ENCODE measurements around the gene IPPK.
"Not testable (repeated sequence)": the region's sequence is repeated elsewhere in the genome, so short reads cannot be mapped to it uniquely, and the experiment has no call there.

Gene IPPK

DNA sequence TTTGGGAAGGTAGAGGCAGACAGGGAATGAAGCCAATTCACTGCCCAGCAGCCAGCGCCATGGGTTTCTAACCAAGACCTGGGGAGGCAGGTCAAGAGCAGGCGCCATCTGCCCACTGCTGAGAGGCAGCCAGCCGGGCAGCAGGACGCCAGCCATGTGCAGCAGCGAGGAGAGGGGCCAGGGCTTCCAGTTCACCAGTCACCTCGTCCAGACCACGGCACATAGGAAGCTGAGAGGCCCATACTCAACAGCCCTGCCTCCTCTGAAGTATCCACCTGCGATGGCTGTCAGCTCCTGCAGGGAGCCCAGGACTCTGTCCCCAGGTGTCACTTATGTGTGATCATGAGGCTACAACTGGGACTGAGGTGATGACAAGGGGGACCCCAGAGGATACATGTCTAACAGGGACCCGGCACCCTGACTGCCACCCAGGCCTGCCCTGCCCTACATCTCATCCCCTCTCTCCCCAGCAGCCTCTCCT is 30.1 kb downstream of the IPPK start:
- Mint-ChIP-seq H3K4me1 (no peaks in the 10 kb centered on the region), H3K27ac (no peak overlapping the region), H3K9me3 (no peaks in the 10 kb centered on the region), H3K27me3 (no peaks in the 10 kb centered on the region), H3K4me3 (no peak overlapping the region), H3K36me3 (peaks cover 76% of the 10 kb centered on the region)
- no peak for ATAC-seq

DNA sequence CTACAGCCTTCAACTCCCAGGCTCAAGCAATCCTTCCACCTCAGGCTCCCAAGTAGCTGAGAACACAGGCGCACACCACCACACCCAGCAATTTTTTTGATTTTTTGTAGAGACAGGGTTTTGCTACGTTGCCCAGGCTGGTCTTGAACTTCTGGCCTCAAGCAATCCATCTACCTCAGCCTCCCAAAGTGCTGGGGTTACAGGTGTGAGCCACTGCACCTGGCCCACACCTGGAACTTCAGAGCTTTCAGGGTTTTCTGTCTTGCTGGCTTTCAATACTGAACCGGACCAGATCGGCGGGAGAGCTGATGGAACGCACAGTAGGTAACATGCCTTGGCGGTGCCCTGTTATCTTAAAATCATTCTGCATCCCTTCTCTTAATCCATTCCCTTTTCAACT is 30.8 kb downstream of the IPPK start:
- Mint-ChIP-seq H3K36me3 (peaks cover 75% of the 10 kb centered on the region), H3K9me3 (no peaks in the 10 kb centered on the region), H3K27me3 (no peaks in the 10 kb centered on the region), H3K4me1 (peaks cover 6% of the 10 kb centered on the region), H3K27ac (no peak overlapping the region), H3K4me3 (no peak overlapping the region)
- ATAC-seq: no peak

GRCh38 chr9:92638621-92639101 is 31.3 kb downstream of the IPPK start:
- Mint-ChIP-seq H3K36me3 (peaks cover 74% of the 10 kb centered on the region), H3K27ac (no peak overlapping the region), H3K4me1 (peaks cover 6% of the 10 kb centered on the region)

GRCh38 chr9:92637886-92638620 is 31.9 kb downstream of the IPPK start:
- ATAC-seq: no peak
- Mint-ChIP-seq H3K4me3 (no peak overlapping the region), H3K4me1 (peaks cover 6% of the 10 kb centered on the region), H3K9me3 (no peaks in the 10 kb centered on the region), H3K36me3 (peaks cover 73% of the 10 kb centered on the region), H3K27ac (no peak overlapping the region), H3K27me3 (no peaks in the 10 kb centered on the region)

More at GRCh38 chr9:92638621-92639101, 31.3 kb downstream of the IPPK start:
- ATAC-seq: no peak
- Mint-ChIP-seq H3K27me3 (no peaks in the 10 kb centered on the region), H3K9me3 (no peaks in the 10 kb centered on the region), H3K4me3 (no peak overlapping the region)

DNA sequence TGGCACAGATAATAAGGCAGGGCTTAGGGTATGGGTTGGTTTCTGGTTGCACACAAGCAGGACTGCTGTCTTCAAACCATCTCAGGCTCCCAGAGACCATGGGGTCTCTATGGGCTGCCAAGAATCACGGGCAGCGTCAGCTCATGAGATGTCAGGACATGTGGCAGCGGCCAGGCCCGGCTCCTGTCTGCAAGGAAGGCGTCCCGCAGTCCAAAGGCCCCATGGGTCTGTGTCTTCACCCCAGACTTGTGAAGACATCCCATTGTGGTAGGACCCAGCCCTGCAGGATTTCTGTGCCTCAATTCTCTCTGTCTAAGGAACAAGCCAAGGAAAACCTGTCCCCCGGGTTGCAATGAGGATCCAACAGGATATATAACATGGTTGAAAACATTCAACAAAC is 32.6 kb downstream of the IPPK start:
- Mint-ChIP-seq H3K9me3 (no peaks in the 10 kb centered on the region), H3K27me3 (no peaks in the 10 kb centered on the region), H3K36me3 (peaks cover 71% of the 10 kb centered on the region), H3K27ac (no peak overlapping the region), H3K4me1 (peaks cover 11% of the 10 kb centered on the region), H3K4me3 (no peak overlapping the region)
- ATAC-seq: no peak

DNA sequence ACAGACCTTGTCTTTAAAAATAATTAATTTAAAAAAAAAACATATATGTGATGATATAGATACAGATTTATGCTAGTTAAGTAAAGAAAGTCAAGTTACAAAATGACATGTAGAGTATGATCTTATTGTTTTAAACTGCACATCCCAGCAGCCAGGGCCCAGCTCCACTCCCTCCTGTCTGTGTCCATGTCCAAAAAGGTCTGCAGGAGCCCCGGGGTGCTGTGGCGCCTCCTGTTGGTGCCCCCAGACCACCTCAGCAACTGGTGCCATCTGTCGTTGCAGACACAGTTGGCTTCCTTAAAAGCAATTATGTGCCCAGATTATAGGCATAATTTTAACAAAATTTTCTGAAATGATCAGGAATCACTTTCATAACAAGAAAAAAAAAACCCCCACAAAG is 33.3 kb downstream of the IPPK start:
- Mint-ChIP-seq H3K27ac (no peak overlapping the region), H3K27me3 (no peaks in the 10 kb centered on the region), H3K4me1 (peaks cover 18% of the 10 kb centered on the region), H3K9me3 (no peaks in the 10 kb centered on the region), H3K4me3 (no peak overlapping the region), H3K36me3 (peaks cover 70% of the 10 kb centered on the region)
- ATAC-seq: no peak

DNA sequence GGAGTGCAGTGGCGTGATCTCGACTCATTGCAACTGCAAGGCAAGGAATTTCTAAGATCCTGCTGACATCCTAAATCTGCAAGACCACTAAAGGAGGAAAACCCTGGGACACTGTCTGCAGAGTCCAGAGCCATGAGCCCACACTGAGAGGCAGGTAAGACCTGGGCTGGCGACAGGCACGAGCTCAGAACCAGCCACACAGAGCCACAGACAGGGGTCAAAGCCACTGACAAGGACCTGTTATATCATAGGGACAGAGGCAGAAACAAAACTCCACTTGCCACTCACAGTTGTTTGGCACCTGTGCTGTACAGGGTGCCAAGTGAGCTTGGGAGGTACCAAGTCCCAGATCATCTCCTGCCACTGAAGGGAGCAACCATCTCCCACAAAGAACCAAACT is 34.2 kb downstream of the IPPK start:
- H3K9me3 Mint-ChIP-seq: no peaks in the 10 kb centered on the region
- no peak for ATAC-seq
- peaks cover 20% of the 10 kb centered on the region for H3K4me1 Mint-ChIP-seq
- no peak overlapping the region for H3K27ac Mint-ChIP-seq
- no peak overlapping the region for H3K4me3 Mint-ChIP-seq
- H3K27me3 Mint-ChIP-seq: no peaks in the 10 kb centered on the region
- H3K36me3 Mint-ChIP-seq: peaks cover 64% of the 10 kb centered on the region

DNA sequence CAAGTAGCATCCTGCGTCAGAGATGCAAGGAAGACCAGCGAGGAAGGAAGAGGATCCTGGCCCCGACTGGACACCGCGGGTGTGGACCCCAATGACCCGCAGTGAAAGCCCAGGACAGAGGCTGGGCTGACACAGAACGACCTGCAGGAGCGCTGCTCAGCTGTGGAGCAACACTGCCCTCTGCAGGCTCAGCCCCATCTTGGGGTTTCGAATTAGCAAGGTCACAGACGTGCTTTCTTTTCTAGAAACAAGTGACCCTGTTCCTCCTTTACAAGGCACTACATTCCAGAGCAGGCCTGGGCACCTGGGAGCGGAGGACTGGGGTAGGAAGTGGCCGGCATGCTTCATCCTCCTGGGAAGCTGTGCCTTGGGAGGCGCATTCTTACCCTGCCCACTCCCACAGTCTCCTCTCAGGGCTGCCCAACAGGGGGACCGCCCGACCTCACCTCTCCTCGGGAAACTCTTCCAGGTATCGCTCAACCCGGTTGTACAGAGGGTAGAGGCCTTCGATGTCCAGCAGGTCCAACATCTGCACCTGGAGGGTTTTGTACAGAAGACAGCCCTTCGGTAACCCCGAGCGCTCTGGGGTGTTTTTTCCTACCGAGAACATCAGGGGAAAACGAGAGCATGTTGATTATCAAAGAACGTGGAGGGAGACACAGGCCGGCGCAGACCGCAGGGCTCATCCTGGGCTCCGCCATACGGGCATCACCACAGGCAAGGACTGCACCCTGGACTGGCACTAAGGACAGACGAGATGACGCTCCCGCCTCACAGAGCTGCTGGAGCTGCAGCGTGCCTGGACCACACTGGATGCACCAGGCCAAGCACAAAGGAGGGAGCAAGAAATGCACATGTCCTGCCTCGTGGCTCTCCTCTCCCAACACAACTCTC is 35.0 kb downstream of the IPPK start:
- Mint-ChIP-seq H3K27ac (no peak overlapping the region), H3K36me3 (peaks cover 66% of the 10 kb centered on the region), H3K4me3 (no peak overlapping the region), H3K27me3 (no peaks in the 10 kb centered on the region), H3K9me3 (peaks cover 3% of the 10 kb centered on the region), H3K4me1 (peaks cover 20% of the 10 kb centered on the region)
- ATAC-seq: peak; percentile 55

GRCh38 chr9:92633614-92634278 is 36.2 kb downstream of the IPPK start:
- H3K27ac Mint-ChIP-seq: no peak overlapping the region
- ATAC-seq: no peak
- H3K9me3 Mint-ChIP-seq: peaks cover 3% of the 10 kb centered on the region
- peaks cover 72% of the 10 kb centered on the region for H3K36me3 Mint-ChIP-seq
- H3K4me3 Mint-ChIP-seq: no peak overlapping the region
- peaks cover 20% of the 10 kb centered on the region for H3K4me1 Mint-ChIP-seq
- H3K27me3 Mint-ChIP-seq: no peaks in the 10 kb centered on the region

- Mint-ChIP-seq H3K4me3 (no peak overlapping the region), H3K36me3 (peaks cover 73% of the 10 kb centered on the region), H3K27ac (peak overlapping the region; percentile 23), H3K4me1 (peaks cover 20% of the 10 kb centered on the region), H3K9me3 (peaks cover 3% of the 10 kb centered on the region), H3K27me3 (no peaks in the 10 kb centered on the region)
- no peak for ATAC-seq
Measured at GRCh38 chr9:92632641-92633040, 37.3 kb downstream of the IPPK start.

DNA sequence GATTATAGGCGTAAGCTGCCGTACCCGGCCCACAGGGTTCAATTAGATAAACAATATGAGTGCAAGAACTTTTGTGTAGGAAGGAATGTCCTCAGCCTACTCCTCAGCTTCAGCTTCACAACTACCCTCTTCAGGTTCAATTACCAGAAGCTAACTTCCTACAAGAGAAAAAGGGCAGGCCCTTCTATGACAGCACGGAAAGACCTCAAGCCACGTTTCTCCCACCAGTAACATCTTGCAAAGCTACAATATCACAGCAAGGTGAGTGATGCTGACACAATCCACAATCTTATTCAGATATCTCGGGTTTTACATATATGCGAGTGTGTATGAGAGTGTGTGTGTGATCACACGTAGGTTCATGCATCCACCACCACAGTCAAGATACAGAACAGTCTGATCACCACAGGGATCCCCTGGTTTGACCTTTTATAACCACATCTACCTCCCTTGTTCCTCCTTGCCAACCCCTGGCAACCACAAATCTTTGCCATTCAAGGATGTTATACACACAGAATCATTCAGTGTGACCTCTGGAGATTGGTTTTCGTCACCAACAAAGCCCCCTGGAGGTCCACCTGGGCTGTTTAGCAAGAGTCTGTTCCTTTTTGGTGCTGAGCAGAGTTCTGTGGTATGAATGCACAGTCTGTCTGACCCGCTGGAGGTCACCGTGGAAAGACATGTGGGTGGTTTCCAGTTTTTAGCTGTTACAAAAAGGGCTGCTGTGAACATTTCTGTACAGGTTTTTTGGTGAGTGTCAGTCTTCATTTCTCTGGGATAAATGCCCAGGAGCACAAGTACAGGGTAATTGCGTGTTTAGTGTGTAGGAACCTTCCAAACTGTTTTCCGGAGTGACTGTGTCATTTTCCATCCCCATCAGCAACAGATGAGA is 38.2 kb downstream of the IPPK start:
- Mint-ChIP-seq H3K9me3 (peaks cover 3% of the 10 kb centered on the region), H3K4me1 (peaks cover 20% of the 10 kb centered on the region), H3K4me3 (peak overlapping the region; percentile 4), H3K27me3 (no peaks in the 10 kb centered on the region), H3K27ac (peak overlapping the region; percentile 23), H3K36me3 (peaks cover 76% of the 10 kb centered on the region)
- ATAC-seq: peak; percentile 96

- Mint-ChIP-seq H3K36me3 (peaks cover 69% of the 10 kb centered on the region), H3K9me3 (peaks cover 3% of the 10 kb centered on the region), H3K4me3 (no peak overlapping the region), H3K4me1 (peaks cover 12% of the 10 kb centered on the region), H3K27ac (no peak overlapping the region), H3K27me3 (no peaks in the 10 kb centered on the region)
- ATAC-seq: no peak
Measured at GRCh38 chr9:92627651-92628050, 42.3 kb downstream of the IPPK start.

GRCh38 chr9:92626484-92626883 is 43.4 kb downstream of the IPPK start:
- H3K36me3 Mint-ChIP-seq: peaks cover 66% of the 10 kb centered on the region
- H3K4me3 Mint-ChIP-seq: no peak overlapping the region
- peaks cover under 1% of the 10 kb centered on the region for H3K4me1 Mint-ChIP-seq
- ATAC-seq: no peak
- H3K9me3 Mint-ChIP-seq: peaks cover 3% of the 10 kb centered on the region
- H3K27ac Mint-ChIP-seq: no peak overlapping the region
- no peaks in the 10 kb centered on the region for H3K27me3 Mint-ChIP-seq

GRCh38 chr9:92623936-92624335 is 46.0 kb downstream of the IPPK start:
- not testable (repeated sequence) for H3K4me1 Mint-ChIP-seq, ATAC-seq, H3K27me3 Mint-ChIP-seq, H3K27ac Mint-ChIP-seq, H3K9me3 Mint-ChIP-seq, H3K4me3 Mint-ChIP-seq
- peaks cover 55% of the 10 kb centered on the region for H3K36me3 Mint-ChIP-seq
